Duodenal mucosa (tissue), 2 donors: ENCODE data around the gene IGFBPL1.
"Not testable (repeated sequence)": the region's sequence is repeated elsewhere in the genome, so short reads cannot be mapped to it uniquely, and the experiment has no call there.

Experiments used
- H3K27ac ChIP-seq: one replicate; pipeline ENCODE4 v1.7.0; 2013; ENCODE audit warnings: low read depth, low read length
- H3K27me3 ChIP-seq, 2 donors: one replicate each; pipeline ENCODE4 v1.7.0; 2013; ENCODE audit warnings: low read length in 2 of 2, control low read depth in 1 of 2; ENCODE audit not compliant: insufficient read depth in 2 of 2, control insufficient read depth in 1 of 2
- H3K36me3 ChIP-seq, 2 donors: one replicate each; pipeline ENCODE4 v1.7.0; 2013; ENCODE audit warnings: low read length in 2 of 2, control low read depth in 1 of 2; ENCODE audit not compliant: insufficient read depth in 2 of 2, control insufficient read depth in 1 of 2
- H3K4me1 ChIP-seq, 2 donors: one replicate each; pipeline ENCODE4 v1.7.0; 2013; ENCODE audit warnings: low read length in 2 of 2, control low read depth in 1 of 2; ENCODE audit not compliant: insufficient read depth in 2 of 2, control insufficient read depth in 1 of 2
- H3K4me3 ChIP-seq, 2 donors: one replicate each; pipeline ENCODE4 v1.7.0; 2013; ENCODE audit warnings: low read length in 2 of 2, low read depth in 1 of 2
- H3K9ac ChIP-seq, 2 donors: one replicate each; pipeline ENCODE4 v1.7.0; 2013; ENCODE audit warnings: low read length in 2 of 2, low read depth in 1 of 2
- H3K9me3 ChIP-seq, 2 donors: one replicate each; pipeline ENCODE4 v1.7.0; 2013; ENCODE audit warnings: low read length in 2 of 2, control low read depth in 1 of 2; ENCODE audit not compliant: control insufficient read depth in 1 of 2

The IGFBPL1 gene, protein sequence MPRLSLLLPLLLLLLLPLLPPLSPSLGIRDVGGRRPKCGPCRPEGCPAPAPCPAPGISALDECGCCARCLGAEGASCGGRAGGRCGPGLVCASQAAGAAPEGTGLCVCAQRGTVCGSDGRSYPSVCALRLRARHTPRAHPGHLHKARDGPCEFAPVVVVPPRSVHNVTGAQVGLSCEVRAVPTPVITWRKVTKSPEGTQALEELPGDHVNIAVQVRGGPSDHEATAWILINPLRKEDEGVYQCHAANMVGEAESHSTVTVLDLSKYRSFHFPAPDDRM

DNA sequence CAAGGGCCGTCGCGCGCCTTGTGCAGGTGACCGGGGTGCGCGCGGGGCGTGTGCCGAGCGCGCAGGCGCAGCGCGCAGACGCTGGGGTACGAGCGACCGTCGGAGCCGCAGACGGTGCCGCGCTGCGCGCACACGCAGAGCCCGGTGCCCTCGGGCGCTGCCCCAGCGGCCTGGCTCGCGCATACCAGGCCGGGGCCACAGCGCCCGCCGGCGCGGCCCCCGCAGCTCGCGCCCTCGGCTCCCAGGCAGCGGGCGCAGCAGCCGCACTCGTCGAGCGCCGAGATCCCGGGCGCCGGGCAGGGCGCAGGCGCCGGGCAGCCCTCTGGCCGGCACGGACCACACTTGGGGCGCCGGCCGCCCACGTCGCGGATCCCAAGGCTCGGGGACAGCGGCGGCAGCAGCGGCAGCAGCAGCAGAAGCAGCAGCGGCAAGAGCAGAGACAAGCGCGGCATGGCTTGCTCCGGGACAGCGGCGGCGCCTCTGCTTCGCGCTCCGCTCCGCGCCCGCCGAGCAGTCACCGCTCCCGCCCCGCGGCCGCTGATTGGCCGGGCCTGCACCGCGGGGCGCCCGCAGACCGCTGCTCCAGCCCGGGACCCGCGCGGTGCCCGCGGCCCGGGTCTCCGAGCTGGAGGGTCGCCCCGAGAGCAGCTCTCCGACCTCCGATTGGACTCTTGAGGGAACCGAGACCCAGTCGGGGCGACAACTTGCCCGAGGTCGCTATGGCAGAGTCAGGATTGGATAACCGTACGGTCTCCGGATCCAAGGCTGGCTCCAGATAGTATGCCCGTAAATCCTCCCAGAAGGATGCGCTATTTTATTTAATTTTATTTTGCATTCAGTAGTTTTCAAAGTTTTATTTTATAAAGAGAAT lies at the start of gene IGFBPL1:
TSS of gene IGFBPL1 (minus strand) at position 482 of the 871 bp plus-strand sequence. CDS start at position 452, 30 bp downstream.
- Histone ChIP-seq H3K9ac (no peak within 1 kb of the TSS), H3K27ac (no peak within 1 kb of the TSS), H3K4me3 (peak within 1 kb of the TSS; percentile 40 to 47)

DNA sequence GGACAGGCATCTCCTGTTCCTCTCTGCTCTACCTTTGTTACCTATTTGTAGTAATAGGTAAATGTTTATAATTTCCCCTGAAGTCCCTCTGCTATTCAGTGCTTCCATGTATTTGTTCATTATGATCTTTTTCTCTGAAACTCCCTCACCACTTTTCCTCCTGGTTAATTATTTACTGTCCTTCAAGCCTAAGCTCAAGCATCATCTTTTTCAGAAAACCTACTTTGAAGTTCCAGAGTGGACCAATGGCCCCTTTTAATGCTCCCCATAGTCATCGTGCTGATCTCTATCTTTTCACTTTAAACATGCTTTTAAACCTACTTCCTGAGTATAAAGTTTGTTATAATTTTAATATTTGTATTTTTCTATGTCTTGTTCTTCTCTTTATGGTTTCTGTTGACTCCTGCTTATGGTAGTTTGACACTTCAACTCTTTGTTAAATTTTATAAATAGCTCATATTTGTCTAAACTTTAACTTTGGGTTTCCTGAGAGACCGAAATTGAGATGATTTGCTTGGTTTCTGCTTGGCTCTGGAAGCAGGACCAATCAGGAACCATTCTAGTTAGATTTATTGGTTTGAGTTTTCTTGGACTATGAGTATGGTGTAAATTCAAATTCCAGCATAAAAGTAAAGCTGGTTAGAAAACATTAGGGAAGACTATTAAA lies 48.5 kb upstream of the IGFBPL1 start:
- not testable (repeated sequence) for H3K9ac ChIP-seq, H3K4me1 ChIP-seq, H3K9me3 ChIP-seq, H3K4me3 ChIP-seq, H3K27ac ChIP-seq, H3K27me3 ChIP-seq, H3K36me3 ChIP-seq

More for the DNA sequence above, at the start of gene IGFBPL1:
- no peaks in the 10 kb centered on the region for H3K4me1 ChIP-seq
- no peaks in the 10 kb centered on the region for H3K9me3 ChIP-seq
- H3K27me3 ChIP-seq: peaks cover 21 to 39% of the 10 kb centered on the region in 2 donors
- no peaks in the 10 kb centered on the region for H3K36me3 ChIP-seq

DNA sequence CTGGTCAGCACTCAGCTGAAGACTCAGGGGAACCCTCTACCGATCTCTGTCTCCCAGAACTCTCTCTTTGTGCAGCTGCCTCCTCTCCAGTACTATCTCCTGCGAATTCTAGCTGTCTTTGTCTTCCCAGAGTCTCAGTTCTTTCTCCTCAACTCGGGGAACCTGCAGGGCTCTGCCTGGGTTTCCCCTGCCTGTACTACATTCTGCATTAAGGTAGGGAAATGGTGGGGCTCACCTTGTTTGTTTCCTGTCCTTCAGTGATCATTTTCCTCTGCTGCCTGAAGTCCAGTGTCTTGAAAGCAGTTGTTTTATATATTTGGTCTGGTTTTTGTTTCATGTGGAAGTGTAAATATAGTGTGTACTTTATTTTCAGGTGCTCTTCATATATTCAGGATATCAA lies 43.1 kb upstream of the IGFBPL1 start:
- Histone ChIP-seq H3K4me1 (no peaks in the 10 kb centered on the region), H3K9me3 (no peaks in the 10 kb centered on the region), H3K36me3 (no peaks in the 10 kb centered on the region), H3K27me3 (peaks cover 0 to 3% of the 10 kb centered on the region in 2 donors), H3K4me3 (no peak overlapping the region), H3K9ac (no peak overlapping the region), H3K27ac (no peak overlapping the region)

DNA sequence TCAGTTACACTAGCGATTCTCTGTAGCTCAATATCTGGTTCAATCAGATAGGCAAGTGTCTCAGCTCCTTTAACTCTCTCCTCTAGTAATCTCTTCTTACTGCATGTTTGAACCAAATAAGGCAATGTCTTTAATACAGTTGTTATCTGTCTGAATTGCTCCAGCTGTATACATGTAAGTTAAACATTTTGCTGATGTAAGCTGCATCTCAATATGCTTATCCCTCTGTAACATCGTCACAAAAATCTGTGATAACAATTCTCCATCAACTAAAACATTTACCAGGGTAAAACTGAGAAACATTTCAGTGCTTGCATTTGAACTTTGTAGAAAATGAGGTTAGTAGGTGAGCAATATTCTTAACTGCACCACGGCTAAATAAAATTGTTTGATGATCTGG lies 29.6 kb upstream of the IGFBPL1 start:
- H3K9ac ChIP-seq: no peak overlapping the region
- no peaks in the 10 kb centered on the region for H3K4me1 ChIP-seq
- H3K27me3 ChIP-seq: no peaks in the 10 kb centered on the region
- H3K27ac ChIP-seq: no peak overlapping the region
- H3K4me3 ChIP-seq: no peak overlapping the region
- H3K36me3 ChIP-seq: no peaks in the 10 kb centered on the region
- H3K9me3 ChIP-seq: peaks cover 0 to 6% of the 10 kb centered on the region in 2 donors

DNA sequence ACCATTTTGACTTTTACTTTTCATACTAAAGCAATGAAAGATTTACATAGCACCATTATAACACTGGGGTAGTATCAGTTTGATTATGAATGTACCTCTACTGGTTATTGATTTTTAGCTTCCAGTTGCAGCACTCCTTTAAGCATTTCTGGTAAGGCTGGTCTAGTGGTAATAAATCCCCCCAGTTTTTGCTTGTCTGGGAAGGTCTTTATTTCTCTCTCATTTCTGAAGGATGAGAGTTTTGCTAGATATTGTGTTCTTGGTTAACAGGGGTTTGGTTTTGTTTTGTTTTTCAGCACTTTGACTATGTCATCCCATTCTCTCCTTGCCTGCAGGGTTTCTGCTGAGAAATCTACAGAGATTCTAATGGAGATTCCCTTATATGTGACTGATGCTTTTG lies 26.9 kb upstream of the IGFBPL1 start:
- Histone ChIP-seq H3K27me3 (no peaks in the 10 kb centered on the region), H3K27ac (no peak overlapping the region), H3K4me1 (no peaks in the 10 kb centered on the region), H3K9ac (no peak overlapping the region), H3K36me3 (no peaks in the 10 kb centered on the region), H3K9me3 (peaks cover 0 to 6% of the 10 kb centered on the region in 2 donors), H3K4me3 (no peak overlapping the region)

DNA sequence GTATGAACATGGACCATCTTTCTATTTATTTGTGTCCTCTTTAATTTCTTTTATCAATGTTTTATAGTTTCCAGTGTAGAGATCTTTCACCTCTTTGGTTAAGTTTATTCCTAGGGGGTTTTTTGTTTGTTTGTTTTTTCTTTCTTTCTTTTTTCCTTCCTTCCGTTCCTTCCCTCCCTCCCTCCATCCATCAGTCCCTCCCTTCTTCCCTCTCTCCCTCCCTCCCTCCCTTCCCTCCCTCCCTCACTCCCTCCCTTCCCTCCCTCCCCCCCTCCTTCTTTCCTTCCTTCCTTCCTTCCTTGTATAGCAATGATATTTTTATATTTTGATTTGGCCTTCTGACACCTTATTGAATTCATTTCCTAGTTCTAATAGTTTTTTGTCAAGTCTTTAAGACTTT lies 23.4 kb upstream of the IGFBPL1 start:
- Histone ChIP-seq H3K4me1 (no peaks in the 10 kb centered on the region), H3K27me3 (no peaks in the 10 kb centered on the region), H3K36me3 (no peaks in the 10 kb centered on the region), H3K4me3 (no peak overlapping the region), H3K9ac (no peak overlapping the region), H3K9me3 (peaks cover 0 to 6% of the 10 kb centered on the region in 2 donors), H3K27ac (no peak overlapping the region)

DNA sequence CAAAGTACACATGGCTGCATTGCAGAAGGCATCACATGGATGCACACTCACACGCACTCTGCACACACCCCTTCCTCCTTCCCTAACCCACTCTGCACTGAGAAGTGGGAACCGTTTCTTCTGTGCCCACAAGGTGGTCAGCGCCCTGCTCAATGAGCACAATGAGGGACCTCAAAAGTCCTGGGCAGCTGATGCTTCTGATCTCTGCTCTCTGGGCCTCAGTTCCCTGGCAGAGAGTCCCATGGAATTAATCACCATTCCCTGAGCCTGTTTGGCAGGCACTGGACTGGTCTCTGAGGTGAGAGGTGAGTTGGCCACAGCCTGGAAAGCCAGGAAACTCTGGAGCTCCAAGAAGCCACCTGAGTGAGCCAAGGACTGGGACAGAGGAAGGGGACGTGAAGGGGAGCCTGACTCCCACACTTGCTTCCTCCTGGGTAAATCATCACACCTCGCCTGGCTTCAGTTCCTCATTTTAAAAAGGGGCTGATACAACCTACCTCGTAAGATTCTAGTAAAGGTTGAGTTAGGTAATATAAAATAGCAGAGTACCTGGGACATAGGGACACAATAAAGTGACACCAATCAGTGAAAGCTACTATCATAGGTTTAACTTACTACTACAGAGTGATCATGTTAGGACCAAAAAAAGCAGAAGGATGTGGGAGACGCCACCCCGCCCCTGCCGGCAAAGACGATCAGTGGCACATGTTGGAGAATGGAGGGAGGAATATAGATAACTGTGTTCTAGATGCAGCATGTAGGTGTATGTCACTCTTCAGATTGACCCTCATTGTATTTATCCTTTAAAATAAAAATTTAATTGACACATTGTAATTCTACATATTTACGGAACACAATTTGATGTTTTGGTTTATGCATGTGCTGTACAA lies 21.1 kb upstream of the IGFBPL1 start:
- H3K27ac ChIP-seq: no peak overlapping the region
- H3K4me1 ChIP-seq: no peaks in the 10 kb centered on the region
- H3K4me3 ChIP-seq: no peak overlapping the region
- H3K9me3 ChIP-seq: no peaks in the 10 kb centered on the region
- no peak overlapping the region for H3K9ac ChIP-seq
- no peaks in the 10 kb centered on the region for H3K36me3 ChIP-seq
- H3K27me3 ChIP-seq: no peaks in the 10 kb centered on the region

DNA sequence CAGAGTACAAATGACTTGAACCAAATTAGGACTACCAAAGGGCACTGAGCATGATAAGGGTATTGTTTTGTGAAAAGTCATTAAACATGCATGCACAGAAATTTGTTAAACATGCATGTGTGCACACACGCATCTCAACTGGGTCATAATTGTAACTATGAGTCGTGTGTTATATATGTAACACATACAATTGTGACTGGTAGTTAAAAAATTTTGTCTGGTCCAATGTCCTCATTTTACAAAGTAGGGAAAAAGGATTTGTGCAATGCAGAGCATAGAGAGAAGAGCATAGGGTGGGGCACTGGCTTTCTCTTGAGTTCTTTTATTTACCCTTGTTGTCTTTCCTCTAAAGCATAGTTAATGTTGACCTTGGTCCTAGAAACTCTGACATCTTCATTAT lies 19.3 kb upstream of the IGFBPL1 start:
- no peaks in the 10 kb centered on the region for H3K9me3 ChIP-seq
- no peak overlapping the region for H3K9ac ChIP-seq
- no peaks in the 10 kb centered on the region for H3K36me3 ChIP-seq
- no peaks in the 10 kb centered on the region for H3K4me1 ChIP-seq
- H3K4me3 ChIP-seq: no peak overlapping the region
- H3K27me3 ChIP-seq: no peaks in the 10 kb centered on the region
- H3K27ac ChIP-seq: no peak overlapping the region

DNA sequence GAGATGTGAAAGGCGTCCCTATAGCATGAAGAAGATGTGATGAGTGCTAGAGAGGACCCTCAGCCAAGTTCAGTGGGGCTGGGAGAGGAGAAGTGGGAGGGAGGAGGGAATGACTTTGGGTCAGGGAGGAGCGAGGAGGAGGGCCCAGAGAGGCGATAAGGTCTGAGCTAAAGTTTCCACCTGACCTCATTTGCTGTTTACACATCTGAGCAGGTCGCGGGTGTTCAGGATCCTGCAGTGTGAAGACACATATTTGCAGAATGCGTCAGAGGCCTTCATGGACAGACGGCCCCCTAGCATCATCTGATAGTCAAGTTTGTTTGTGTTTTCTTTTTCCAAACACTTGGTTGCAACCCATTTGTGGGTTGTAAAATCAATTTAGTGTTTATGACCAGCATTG lies 18.9 kb upstream of the IGFBPL1 start:
- Histone ChIP-seq H3K27me3 (no peaks in the 10 kb centered on the region), H3K9ac (no peak overlapping the region), H3K4me3 (no peak overlapping the region), H3K36me3 (no peaks in the 10 kb centered on the region), H3K9me3 (no peaks in the 10 kb centered on the region), H3K27ac (no peak overlapping the region), H3K4me1 (no peaks in the 10 kb centered on the region)
